Choroid plexus epithelial cell (primary cell): ENCODE results near the gene IFT27.
A peak's percentile ranks its signal among the peaks of the same experiment; 100 is the strongest.

ENCODE experiments used
- DNase-seq: peaks from one replicate; pipeline ENCODE4 v3.0.0-alpha.2; 2010; ENCODE audit warnings: low read depth
- H3K4me3 ChIP-seq: 2 replicates; pipeline ENCODE4 v1.5.1; 2011; ENCODE audit warnings: low read depth, mild to moderate bottlenecking, control low read depth, low read length, moderate library complexity
- CTCF ChIP-seq: conservative IDR thresholded peaks from 2 replicates; pipeline ENCODE4 v1.5.1; 2011; ENCODE audit warnings: low read depth, mild to moderate bottlenecking, control low read depth, inconsistent platforms, low read length, moderate library complexity

Gene IFT27

GRCh38 chr22:36775964-36776669 is at the start of gene IFT27:
Gene IFT27, minus strand, starts transcription at chr22:36776119. Its CDS starts 412 bp downstream, at chr22:36775707.
- TF ChIP-seq CTCF = no peak
- DNase-seq = peak; percentile 100
- H3K4me3 ChIP-seq = peak within 1 kb of the TSS; percentile 87

- no peak for TF ChIP-seq CTCF
- DNase-seq = no peak
- H3K4me3 ChIP-seq = no peak overlapping the region
Measured at GRCh38 chr22:36824655-36825054, 48.7 kb upstream of the IFT27 start.

GRCh38 chr22:36823186-36823839 is 47.4 kb upstream of the IFT27 start:
- no peak for TF ChIP-seq CTCF
- no peak overlapping the region for H3K4me3 ChIP-seq
- peak; percentile 23 for DNase-seq

- no peak for TF ChIP-seq CTCF
- DNase-seq = no peak
- no peak overlapping the region for H3K4me3 ChIP-seq
Measured at GRCh38 chr22:36822581-36822980, 46.7 kb upstream of the IFT27 start.

- no peak for DNase-seq
- no peak for TF ChIP-seq CTCF
- H3K4me3 ChIP-seq = no peak overlapping the region
Measured at GRCh38 chr22:36819112-36819511, 43.2 kb upstream of the IFT27 start.

- no peak for DNase-seq
- TF ChIP-seq CTCF = no peak
- no peak overlapping the region for H3K4me3 ChIP-seq
Measured at GRCh38 chr22:36818010-36818642, 42.2 kb upstream of the IFT27 start.
